GM19467 (cell line): ENCODE results near the gene MMP15.

Source experiments
- ATAC-seq: cut with Tn5 transposase; IDR thresholded peaks from one replicate; pipeline ENCODE4 v1.9.1; 2021; ENCODE audit warnings: mild to moderate bottlenecking, moderate library complexity; ENCODE audit not compliant: unreplicated experiment

Gene MMP15

DNA sequence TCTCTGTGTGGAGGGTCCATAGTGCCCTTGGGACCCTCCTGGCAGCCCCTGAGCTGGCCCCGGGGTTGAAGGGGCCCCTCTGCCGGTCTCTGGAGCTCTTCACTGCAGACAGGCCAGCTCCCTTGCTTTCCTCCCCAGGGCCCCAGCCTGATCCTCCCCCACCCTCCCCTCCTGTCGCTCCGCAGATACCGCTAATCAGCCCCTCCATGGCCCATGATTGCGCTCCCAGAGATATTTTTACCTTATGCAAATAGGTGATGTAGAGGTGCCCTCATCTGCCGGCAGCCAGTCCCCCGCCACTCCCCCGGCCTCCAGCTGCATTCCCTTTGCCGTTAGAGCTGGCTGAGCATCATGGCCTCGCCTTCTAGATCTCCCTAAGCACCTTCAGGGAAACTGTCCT is 9.2 kb downstream of the MMP15 start:
- ATAC-seq = no peak

DNA sequence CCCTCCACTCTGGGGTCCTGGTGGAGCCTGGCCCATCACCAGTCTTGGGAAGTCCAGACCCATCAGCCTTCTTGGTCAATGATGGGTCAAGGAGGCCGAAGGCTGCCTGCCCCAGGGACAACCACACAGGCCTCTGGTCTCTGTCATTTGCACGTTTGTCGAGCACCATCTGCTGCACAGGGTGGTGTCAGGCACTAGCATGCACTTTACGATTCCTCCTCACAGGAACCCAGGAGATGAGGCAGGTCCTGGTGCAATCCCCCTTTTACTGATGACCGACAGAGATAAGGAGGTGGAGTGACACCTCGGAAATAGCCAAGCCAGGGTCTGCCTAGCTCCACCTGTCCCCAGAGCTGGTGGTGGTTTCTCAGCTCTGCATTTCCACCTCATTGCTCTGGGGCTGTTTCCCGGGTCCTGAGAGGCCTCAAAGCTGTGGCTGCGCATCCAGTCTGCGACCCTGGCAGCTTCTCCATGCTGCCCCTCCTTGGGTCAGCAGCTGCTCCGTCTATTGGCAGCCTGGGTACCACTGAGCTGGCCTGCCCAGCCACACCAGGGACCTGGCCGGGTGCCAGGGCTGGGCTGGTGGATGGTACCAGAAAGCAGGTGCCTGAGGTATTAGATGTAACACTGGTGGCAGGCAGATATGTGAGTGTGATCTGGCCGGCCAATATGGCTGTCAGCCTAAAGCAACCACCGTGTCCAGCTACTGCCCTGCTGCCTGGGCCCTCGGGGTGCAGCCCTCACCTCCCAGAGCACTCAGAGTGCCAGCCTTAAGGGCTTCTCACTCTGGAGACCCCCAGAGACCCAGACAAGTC is 10.0 kb downstream of the MMP15 start:
- no peak for ATAC-seq

GRCh38 chr16:58036943-58037342 is 11.4 kb downstream of the MMP15 start:
- no peak for ATAC-seq

DNA sequence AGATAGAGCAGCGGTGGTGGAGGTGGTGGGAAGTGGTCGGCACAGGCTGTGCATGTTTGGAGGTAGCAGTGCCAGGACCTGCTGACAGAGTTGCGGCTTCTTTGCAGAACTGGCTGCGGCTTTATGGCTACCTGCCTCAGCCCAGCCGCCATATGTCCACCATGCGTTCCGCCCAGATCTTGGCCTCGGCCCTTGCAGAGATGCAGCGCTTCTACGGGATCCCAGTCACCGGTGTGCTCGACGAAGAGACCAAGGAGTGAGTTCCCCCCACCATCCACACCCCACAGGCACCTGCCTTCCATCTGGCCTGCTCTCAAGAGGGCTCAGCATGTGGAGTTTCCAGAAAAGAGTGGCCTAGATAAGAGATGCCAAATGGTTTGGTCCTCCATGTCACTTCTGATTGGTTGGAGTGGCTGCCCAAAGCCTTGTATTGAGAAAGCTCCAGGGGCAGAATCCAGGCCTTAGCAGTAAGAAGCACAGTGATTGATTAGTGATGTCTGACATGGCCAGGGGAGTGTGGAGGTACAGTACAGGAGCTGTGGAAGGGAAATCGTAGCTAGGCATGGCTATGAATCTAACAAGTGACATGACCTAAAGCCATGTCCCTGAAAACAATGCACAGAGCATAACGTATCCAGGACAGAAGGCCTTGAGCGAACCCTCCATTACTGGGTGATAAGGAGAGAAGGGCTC is 12.0 kb downstream of the MMP15 start:
- no peak for ATAC-seq

GRCh38 chr16:58038219-58038641 is 12.7 kb downstream of the MMP15 start:
- ATAC-seq = no peak

DNA sequence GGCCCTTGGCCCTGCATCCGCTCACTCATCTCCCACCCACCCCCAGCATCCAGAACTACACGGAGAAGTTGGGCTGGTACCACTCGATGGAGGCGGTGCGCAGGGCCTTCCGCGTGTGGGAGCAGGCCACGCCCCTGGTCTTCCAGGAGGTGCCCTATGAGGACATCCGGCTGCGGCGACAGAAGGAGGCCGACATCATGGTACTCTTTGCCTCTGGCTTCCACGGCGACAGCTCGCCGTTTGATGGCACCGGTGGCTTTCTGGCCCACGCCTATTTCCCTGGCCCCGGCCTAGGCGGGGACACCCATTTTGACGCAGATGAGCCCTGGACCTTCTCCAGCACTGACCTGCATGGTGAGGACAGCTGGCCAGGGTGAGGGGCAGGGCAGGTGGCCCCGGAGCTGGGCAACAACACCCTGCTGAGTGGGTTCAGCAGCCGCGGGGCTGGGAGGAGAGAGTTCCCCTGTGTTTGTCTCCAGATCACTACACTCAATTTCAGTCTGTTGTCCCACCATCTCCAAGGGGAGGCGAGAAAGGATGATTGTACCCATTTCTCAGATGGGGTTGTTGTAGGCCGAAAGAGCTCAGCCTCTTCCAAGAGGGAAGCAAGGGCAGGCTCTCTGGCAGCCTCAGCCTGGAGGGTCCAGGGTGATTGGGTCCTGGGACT is 14.4 kb downstream of the MMP15 start:
- no peak for ATAC-seq

- ATAC-seq = no peak
Measured at GRCh38 chr16:58040496-58040846, 14.9 kb downstream of the MMP15 start.

- no peak for ATAC-seq
Measured at GRCh38 chr16:58040945-58041627, 15.5 kb downstream of the MMP15 start.

DNA sequence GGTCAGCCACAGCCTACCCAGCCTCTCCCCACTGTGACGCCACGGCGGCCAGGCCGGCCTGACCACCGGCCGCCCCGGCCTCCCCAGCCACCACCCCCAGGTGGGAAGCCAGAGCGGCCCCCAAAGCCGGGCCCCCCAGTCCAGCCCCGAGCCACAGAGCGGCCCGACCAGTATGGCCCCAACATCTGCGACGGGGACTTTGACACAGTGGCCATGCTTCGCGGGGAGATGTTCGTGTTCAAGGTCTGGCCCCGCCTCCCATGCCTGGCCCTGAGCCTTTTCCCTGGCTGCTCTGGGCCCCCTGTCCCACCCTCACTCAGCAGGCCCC is 16.0 kb downstream of the MMP15 start:
- no peak for ATAC-seq

GRCh38 chr16:58042001-58042885 is 16.7 kb downstream of the MMP15 start:
- no peak for ATAC-seq

- no peak for ATAC-seq
Measured at GRCh38 chr16:58042886-58043515, 17.4 kb downstream of the MMP15 start.

DNA sequence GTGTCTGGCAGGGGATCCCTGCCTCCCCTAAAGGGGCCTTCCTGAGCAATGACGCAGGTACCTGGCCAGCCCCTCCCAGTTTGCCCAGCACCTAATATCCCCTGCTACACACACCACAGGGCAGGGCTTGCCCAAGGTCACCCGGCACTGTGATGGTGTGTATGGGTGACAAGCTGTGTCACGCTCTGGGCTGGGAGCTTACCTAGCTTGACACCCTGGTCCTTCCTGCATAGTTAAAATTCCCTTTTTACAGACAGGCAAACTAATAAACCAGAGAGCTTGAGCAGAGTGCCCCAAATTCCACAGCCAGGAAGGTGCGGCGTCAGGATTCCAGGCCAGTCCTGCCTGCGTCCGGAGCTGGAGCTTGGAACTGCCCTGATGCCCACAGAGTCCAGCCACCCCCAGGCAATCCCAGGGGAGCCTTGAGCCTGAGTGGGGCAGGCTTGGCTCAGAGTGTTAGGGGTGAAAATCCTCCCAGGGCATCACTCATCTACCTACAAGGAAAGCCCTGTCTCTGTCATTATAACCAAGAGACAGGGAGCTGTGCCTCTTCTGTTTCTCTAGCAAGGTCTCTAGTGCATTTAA is 18.1 kb downstream of the MMP15 start:
- ATAC-seq = no peak

DNA sequence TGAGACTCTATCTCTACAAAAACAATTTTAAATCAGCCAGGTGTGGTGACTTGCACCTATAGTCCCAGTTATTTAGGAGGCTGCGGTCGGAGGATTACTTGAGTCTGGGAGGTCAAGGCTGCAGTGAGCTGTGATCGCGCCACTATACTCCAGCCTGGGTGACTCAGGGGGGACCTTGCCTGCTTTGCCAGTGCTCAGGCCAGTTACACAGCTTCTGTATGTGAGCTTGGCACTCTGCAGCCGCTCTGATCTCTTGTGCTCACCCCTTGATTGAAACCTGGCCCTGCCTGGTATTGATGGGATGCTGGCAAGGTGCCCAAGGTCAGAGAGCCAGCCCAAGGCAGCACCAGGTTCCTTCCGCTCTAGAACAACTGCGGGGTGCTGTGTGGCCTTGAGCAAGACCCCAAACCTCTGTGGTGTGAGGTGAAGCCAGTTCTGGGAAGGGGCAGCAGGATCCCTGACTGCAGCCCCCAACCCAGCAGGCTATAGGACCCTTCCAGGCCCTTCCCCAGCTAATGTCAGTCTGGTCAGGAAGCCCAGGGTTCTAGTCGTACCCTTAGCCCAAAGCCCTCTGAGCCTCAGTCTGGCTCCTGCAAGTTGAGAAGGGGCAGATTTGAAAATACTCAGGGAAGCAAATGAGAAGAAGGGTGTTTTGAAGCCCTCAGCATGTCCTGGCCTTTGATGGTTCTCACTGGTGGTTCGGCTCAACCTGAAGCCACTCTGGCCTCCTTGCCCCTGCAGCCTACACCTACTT is 18.9 kb downstream of the MMP15 start:
- ATAC-seq = no peak

- no peak for ATAC-seq
Measured at GRCh38 chr16:58045096-58045495, 19.5 kb downstream of the MMP15 start.

GRCh38 chr16:58046054-58046881 is 20.7 kb downstream of the MMP15 start:
- no peak for ATAC-seq

GRCh38 chr16:58046936-58047335 is 21.4 kb downstream of the MMP15 start:
- no peak for ATAC-seq

DNA sequence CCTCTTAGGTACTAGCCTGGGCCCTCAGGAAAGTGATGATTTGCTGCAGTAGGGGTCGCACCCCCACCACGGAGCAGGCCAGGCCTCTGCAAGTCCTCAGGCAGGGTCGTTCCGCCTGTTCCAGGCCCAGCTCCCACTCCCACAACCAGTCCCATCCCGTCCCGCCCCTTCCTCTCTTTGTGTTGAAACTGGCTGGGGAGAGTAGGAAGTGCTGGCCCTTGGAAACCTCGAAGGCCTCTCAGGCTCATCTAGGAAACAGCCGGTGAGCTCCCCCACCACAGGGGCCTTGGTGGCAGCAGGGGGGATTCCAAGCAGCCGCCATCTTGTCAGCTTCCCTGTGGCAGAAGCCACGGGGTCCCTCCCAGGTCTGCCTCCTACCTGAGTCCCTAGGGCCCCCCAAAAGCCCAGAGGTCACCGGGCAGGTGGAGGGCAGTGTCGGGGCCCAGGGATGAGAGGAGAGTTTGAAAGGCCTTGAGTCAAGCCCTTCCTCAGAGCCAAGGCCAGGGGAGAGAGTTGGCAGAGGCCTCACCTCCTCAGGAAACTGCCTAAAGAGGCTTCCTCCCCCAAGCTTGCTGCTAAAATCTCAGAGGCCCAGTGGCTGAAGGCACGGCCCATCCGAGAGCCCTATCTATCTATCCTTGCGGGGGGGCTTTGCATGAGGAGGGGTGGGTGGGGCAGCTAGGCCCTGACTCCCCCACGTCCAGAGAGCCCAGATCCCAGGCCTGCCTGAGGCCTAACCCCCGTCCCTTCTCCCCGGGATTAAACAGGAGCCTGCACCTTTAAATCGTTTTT is 22.2 kb downstream of the MMP15 start:
- no peak for ATAC-seq
